ENCODE results near the gene TFE3. TPM values are rescaled to one million over a fixed set of nuclear protein-coding genes. Genes with fewer than 3 reads are reported as not detected.

Gene TFE3
- total RNA-seq, 1 donor from 2014 or later = 42.5 TPM

- Mint-ChIP-seq H3K27ac (ENCODE audit: unreplicated experiment) (no peak overlapping the region), H3K27me3 (ENCODE audit: low read depth) (no peaks in the 10 kb centered on the region), H3K9me3 (ENCODE audit: low read depth) (peaks cover 4% of the 10 kb centered on the region), H3K4me1 (ENCODE audit: low read depth) (no peaks in the 10 kb centered on the region), H3K4me3 (ENCODE audit: unreplicated experiment) (no peak overlapping the region), H3K36me3 (ENCODE audit: low read depth) (no peaks in the 10 kb centered on the region)
- no peak for TF ChIP-seq CTCF (IDR thresholded peaks at IDR 0.05)
- DNase-seq (ENCODE audit: low spot score) = no peak
Observed at GRCh38 chrX:49064735-49065134, 21.6 kb upstream of the TFE3 start.

GRCh38 chrX:49064303-49064702 lies 21.1 kb upstream of the TFE3 start:
- peaks cover 4% of the 10 kb centered on the region for H3K9me3 Mint-ChIP-seq (ENCODE audit: low read depth)
- no peaks in the 10 kb centered on the region for H3K27me3 Mint-ChIP-seq (ENCODE audit: low read depth)
- no peaks in the 10 kb centered on the region for H3K36me3 Mint-ChIP-seq (ENCODE audit: low read depth)
- DNase-seq (ENCODE audit: low spot score) = no peak
- H3K4me1 Mint-ChIP-seq (ENCODE audit: low read depth) = no peaks in the 10 kb centered on the region
- no peak for TF ChIP-seq CTCF (IDR thresholded peaks at IDR 0.05)
- H3K4me3 Mint-ChIP-seq (ENCODE audit: unreplicated experiment) = no peak overlapping the region
- no peak overlapping the region for H3K27ac Mint-ChIP-seq (ENCODE audit: unreplicated experiment)

GRCh38 chrX:49063715-49064114 lies 20.6 kb upstream of the TFE3 start:
- no peak overlapping the region for H3K27ac Mint-ChIP-seq (ENCODE audit: unreplicated experiment)
- no peaks in the 10 kb centered on the region for H3K27me3 Mint-ChIP-seq (ENCODE audit: low read depth)
- H3K9me3 Mint-ChIP-seq (ENCODE audit: low read depth) = peaks cover 4% of the 10 kb centered on the region
- TF ChIP-seq CTCF (IDR thresholded peaks at IDR 0.05) = no peak
- no peak overlapping the region for H3K4me3 Mint-ChIP-seq (ENCODE audit: unreplicated experiment)
- no peak for DNase-seq (ENCODE audit: low spot score)
- no peaks in the 10 kb centered on the region for H3K4me1 Mint-ChIP-seq (ENCODE audit: low read depth)
- no peaks in the 10 kb centered on the region for H3K36me3 Mint-ChIP-seq (ENCODE audit: low read depth)

GRCh38 chrX:49061916-49062315 lies 18.8 kb upstream of the TFE3 start:
- no peak overlapping the region for H3K4me3 Mint-ChIP-seq (ENCODE audit: unreplicated experiment)
- H3K27me3 Mint-ChIP-seq (ENCODE audit: low read depth) = no peaks in the 10 kb centered on the region
- H3K4me1 Mint-ChIP-seq (ENCODE audit: low read depth) = no peaks in the 10 kb centered on the region
- H3K36me3 Mint-ChIP-seq (ENCODE audit: low read depth) = no peaks in the 10 kb centered on the region
- H3K27ac Mint-ChIP-seq (ENCODE audit: unreplicated experiment) = no peak overlapping the region
- peaks cover 4% of the 10 kb centered on the region for H3K9me3 Mint-ChIP-seq (ENCODE audit: low read depth)
- DNase-seq (ENCODE audit: low spot score) = no peak
- TF ChIP-seq CTCF (IDR thresholded peaks at IDR 0.05) = no peak

GRCh38 chrX:49061490-49061889 lies 18.3 kb upstream of the TFE3 start:
- no peak for TF ChIP-seq CTCF (IDR thresholded peaks at IDR 0.05)
- Mint-ChIP-seq H3K9me3 (ENCODE audit: low read depth) (peaks cover 4% of the 10 kb centered on the region), H3K36me3 (ENCODE audit: low read depth) (no peaks in the 10 kb centered on the region), H3K27ac (ENCODE audit: unreplicated experiment) (no peak overlapping the region), H3K4me3 (ENCODE audit: unreplicated experiment) (no peak overlapping the region), H3K4me1 (ENCODE audit: low read depth) (peaks cover 3% of the 10 kb centered on the region), H3K27me3 (ENCODE audit: low read depth) (no peaks in the 10 kb centered on the region)
- DNase-seq (ENCODE audit: low spot score) = no peak

Measured in chondrocyte (in vitro differentiated cells).